ENCODE results near the gene UPF3A.

- TF ChIP-seq CTCF (IDR thresholded peaks at IDR 0.05): no peak
- TF ChIP-seq POLR2A (IDR thresholded peaks at IDR 0.05): no peak
Measured at GRCh38 chr13:114299604-114300305, 18.4 kb downstream of the UPF3A start.
